Renal pelvis (tissue), 4 donors: ENCODE data around the gene SMTN. TPM values are rescaled to one million over a fixed set of nuclear protein-coding genes. Genes with fewer than 3 reads are reported as not detected.
"Not testable (repeated sequence)": the region's sequence is repeated elsewhere in the genome, so short reads cannot be mapped to it uniquely, and the experiment has no call there.

Experiments used
- DNase-seq: peaks from one replicate; pipeline ENCODE4 v3.0.0-alpha.2; 2013
- polyA plus RNA-seq, 3 donors: library from polyadenylated mRNA; unstranded; fragments of 120-200 nt; gene quantifications; one replicate each; pipeline ENCODE4 v1.2.1, GENCODE V29; 2013; ENCODE audit not compliant: insufficient read length in 3 of 3

The SMTN gene
- polyA plus RNA-seq, 3 donors: 42.3 to 56.5 (median 47.5) TPM

GRCh38 chr22:31064369-31064768 is 16.7 kb upstream of the SMTN start:
- DNase-seq: no peak

- DNase-seq: no peak
These were observed 12.1 kb upstream of the SMTN start for GRCh38 chr22:31068970-31069369.

- not testable (repeated sequence) for DNase-seq
These were observed 11.3 kb upstream of the SMTN start for GRCh38 chr22:31069691-31070314.

- not testable (repeated sequence) for DNase-seq
These were observed 8.0 kb upstream of the SMTN start for GRCh38 chr22:31073125-31073524.

- not testable (repeated sequence) for DNase-seq
These were observed 7.5 kb upstream of the SMTN start for GRCh38 chr22:31073545-31074145.

- no peak for DNase-seq
These were observed 5.2 kb upstream of the SMTN start for GRCh38 chr22:31075961-31076360.

- DNase-seq: no peak
These were observed 3.4 kb upstream of the SMTN start for GRCh38 chr22:31077681-31078080.

GRCh38 chr22:31078389-31078788 is 2.7 kb upstream of the SMTN start:
- DNase-seq: not testable (repeated sequence)

- no peak for DNase-seq
These were observed 1.9 kb upstream of the SMTN start for GRCh38 chr22:31079095-31079642.

GRCh38 chr22:31080164-31080847 is 812 bp upstream of the SMTN start:
- DNase-seq: no peak

GRCh38 chr22:31081963-31082605 is 966 bp downstream of the SMTN start:
- DNase-seq: no peak

GRCh38 chr22:31082606-31083376 is 1.7 kb downstream of the SMTN start:
- no peak for DNase-seq

- no peak for DNase-seq
These were observed 2.3 kb downstream of the SMTN start for GRCh38 chr22:31083377-31083768.

- DNase-seq: no peak
These were observed 3.0 kb downstream of the SMTN start for GRCh38 chr22:31083923-31084810.

- peak; percentile 81 for DNase-seq
These were observed 3.8 kb downstream of the SMTN start for GRCh38 chr22:31084811-31085492.

- no peak for DNase-seq
These were observed 4.3 kb downstream of the SMTN start for GRCh38 chr22:31085493-31085824.

- DNase-seq: no peak
These were observed 4.8 kb downstream of the SMTN start for GRCh38 chr22:31085928-31086327.

GRCh38 chr22:31086703-31087330 is 5.7 kb downstream of the SMTN start:
- DNase-seq: no peak

GRCh38 chr22:31087744-31088215 is 6.7 kb downstream of the SMTN start:
- no peak for DNase-seq
